Activated gamma-delta T cell (primary cell): Measurements from ENCODE around the gene NPR2.

Experiments used
- DNase-seq: peaks from one replicate; lab custom pipeline; 2025; lab: John Stamatoyannopoulos, UW

Gene NPR2

DNA sequence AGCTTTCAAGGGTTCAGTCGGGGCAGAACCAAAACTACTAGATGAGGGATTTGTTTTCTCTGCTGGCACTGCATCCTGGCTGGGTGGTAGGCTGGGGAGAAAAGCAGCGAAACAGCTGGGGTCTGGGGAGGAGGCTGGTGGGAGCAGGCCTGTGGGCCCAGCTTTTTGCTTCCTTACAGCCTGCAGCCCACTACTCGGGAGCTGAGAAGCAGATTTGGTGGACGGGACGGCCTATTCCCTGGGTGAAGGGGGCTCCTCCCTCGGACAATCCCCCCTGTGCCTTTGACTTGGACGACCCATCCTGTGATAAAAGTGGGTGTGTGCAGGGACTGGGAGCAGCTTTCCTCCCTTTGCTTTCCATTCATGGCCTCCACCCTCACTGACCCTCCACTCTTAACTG, 9.1 kb downstream of the NPR2 start:
- DNase-seq, result no peak

DNA sequence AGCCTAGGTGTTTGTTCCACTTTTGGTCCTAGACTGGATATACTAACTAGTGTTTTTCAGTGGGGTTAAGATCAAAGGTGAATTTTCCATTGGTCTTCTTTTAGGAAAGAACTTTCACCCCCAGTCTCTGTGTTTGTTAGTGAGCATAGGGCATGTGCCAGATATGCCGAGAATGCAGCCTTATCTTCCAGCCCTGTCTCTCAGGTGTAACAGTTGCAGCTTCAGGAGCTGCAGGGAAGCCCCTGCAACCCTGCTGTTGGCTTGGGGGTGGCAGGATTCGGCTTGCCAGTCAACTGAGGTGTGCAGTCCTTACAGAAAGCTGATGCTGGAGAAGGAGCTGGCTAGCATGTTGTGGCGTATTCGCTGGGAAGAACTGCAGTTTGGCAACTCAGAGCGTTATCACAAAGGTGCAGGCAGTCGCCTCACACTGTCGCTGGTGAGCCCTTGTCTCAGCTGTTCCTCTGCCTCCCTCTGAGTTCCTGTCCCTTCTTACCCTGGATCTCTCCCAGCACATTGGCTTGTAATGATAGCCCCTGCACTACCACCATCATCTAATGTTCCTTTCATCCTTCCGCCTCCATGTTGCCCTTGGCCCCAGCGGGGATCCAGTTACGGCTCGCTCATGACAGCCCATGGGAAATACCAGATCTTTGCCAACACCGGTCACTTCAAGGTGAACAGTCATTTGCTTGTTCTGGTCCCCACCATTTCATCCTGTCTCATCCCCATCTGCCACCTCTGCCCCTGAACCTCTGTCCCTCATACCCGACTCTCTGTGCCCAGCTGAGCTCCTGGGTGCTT, 10.1 kb downstream of the NPR2 start:
- no peak for DNase-seq

DNA sequence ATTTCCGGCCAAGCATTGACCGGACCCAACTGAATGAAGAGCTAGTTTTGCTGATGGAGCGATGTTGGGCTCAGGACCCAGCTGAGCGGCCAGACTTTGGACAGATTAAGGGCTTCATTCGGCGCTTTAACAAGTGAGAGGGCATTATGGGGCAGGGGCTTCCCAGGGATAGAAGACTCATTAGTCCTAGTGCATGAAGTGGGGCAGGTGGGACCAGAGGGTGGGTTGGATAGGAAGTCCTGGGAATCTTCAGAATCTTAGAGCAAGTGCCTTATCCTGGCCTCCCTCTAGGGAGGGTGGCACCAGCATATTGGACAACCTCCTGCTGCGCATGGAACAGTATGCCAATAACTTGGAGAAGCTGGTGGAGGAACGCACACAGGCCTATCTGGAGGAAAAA, 14.7 kb downstream of the NPR2 start:
- no peak for DNase-seq

DNA sequence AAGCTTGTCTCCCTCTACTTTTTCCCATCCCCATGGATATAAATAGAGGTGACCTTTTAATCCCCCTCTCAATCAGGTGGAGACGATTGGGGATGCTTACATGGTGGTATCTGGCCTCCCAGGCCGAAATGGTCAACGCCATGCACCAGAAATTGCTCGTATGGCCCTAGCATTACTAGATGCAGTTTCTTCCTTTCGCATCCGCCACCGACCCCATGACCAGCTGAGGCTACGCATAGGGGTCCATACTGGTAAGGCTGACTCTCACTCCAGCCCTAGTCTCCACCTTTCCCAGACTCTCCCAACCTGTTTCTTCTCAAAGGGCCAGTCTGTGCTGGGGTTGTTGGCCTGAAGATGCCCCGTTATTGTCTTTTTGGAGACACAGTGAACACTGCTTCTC, 17.0 kb downstream of the NPR2 start:
- DNase-seq, result no peak

DNA sequence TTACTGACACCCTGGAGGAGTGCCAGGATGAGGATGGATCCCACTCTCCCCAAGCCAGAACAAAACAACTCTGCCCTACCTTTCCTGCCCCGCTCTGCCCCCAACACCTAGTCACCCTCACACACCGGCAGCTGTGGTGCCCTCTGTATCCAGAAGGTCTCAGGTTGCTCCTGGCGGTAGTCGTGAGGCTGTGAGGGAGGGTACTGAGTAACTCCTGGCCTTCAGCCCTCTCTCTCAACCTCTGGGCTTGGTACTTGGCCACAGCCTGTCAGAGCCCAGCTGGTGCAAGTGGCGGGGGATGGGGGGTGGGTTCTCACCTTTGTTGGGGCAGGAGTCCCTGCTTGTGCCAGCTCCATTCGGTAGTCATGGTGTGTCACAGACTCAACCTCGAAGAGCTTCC, 18.7 kb downstream of the NPR2 start:
- DNase-seq, result no peak

DNA sequence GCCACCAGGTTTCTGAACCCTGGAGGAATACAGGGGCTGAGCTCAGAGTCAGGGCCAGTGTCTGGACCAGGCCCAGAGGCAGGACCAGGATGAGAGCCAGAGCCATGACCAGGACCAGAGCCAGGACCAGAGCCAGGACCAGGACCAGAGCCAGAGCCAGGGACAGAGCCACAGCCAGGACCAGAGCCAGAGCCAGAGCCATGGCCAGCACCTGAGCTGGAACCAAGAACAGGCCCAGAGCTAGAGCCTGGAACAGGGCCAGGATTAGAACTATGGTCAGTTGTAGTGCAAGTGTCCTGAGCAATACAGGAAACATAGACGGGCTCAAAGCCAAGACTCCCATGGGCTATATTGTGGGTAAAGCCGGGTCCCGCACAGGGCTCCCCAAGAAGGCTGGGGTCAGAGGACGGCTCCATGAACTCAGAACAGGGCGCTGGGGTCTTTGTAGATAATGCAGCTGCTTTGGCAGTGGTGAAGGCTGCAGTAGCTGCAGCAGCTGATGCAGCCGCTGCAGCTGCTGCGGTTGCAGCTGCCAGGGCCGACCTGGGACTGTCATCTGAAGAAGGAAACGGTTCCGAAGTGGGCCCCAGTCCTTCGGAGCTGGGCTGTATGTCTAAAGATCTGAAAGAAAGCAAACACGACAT, 20.1 kb downstream of the NPR2 start:
- no peak for DNase-seq

DNA sequence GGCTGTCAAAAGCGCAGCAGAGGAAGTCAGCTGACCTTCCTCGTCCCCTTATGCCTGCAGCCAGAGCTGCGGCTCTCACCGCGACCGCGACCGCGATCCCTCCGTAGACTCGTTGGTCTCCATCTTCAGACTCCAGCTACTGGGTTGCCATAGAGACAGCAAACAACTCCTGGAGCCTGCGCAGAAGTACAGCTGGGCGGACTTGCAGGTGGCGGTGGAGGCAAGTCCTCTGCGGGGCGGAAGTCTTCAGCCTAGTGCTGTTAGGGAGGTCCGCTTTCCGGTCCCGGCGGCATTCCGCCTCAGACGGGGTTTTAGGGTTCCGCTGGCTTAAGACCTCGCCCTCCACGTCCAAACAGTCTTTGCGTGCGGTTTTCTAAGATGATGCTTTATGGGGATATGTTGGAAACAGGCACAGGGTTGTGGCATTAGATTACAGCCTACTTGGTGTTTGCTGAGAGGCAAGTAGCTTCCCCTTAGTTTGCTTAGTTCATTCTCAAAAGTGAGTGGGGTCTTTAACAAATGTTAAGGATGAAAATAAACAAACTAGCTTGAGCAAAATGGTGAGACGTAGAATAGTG, 20.7 kb downstream of the NPR2 start, which contains the start of gene SPAG8:
SPAG8 (minus strand) TSS at position 238 of the 578 bp plus-strand sequence; CDS start at position 123, 115 bp downstream.
- peak; percentile 96 for DNase-seq

DNA sequence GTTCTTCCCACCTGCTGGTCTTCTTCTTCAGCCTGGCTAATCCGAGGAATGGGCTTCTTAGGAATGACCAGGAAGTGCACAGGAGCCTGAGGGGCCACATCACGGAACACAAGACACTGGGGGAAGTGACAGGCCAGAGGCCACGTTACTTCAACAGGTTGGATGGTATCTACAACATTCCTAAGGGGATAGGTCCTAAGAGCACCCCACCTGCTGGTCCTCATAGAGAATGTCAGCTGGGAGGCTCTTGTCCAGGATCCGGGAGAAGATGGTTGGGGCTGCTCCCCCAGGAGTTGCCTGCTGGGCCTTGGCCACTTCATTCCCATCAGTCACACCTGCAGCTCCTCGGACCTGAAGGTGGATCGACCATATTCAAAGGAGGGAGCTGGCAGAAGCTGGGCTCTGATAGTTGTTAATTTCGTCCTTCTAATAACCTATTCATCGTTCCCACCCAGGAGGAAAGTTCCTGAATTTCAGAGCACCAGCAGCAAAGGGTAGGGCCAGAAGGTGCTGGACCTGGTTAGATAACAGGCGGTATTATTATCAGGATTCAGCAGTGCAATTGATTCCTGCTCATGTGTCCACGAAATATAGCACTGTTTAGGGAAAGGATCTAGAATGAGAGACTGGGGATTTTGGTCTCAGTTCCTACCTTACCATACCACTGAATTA, 22.2 kb downstream of the NPR2 start:
- no peak for DNase-seq

DNA sequence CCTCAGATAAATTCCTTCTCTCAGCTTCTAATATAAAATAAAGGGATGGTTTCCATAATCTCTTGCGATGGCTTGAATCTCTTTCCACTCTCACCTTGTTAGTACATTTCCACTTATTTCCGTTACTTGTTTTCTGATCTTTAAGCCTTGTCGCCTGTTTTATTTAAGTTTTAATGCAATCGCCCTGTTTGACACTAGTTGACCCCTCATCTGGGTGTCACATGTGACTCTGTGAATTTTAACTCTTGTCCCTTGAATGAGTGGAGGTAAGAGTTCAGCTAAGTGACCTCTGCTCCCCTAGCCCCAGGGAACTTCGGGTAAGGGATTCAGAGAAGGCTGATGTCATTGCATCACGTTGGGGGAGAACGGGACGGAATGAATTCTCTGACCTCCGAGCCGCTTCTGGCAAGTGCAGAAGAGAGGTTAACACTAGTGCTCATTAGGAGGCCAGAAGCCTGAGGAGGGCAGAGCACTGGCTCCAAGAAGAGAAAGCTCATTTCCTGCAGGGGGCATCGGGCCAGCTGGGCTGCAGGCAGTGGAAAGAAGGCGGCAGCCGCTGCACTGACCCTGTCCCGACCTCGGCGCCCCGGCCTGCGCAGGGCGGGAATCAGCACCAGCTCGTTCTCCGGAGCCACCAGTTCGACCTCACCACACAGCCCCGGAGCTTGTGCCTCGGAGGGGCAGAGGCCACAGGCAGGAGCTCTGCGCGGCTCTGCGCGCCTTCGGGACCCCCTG, 22.9 kb downstream of the NPR2 start:
- no peak for DNase-seq

DNA sequence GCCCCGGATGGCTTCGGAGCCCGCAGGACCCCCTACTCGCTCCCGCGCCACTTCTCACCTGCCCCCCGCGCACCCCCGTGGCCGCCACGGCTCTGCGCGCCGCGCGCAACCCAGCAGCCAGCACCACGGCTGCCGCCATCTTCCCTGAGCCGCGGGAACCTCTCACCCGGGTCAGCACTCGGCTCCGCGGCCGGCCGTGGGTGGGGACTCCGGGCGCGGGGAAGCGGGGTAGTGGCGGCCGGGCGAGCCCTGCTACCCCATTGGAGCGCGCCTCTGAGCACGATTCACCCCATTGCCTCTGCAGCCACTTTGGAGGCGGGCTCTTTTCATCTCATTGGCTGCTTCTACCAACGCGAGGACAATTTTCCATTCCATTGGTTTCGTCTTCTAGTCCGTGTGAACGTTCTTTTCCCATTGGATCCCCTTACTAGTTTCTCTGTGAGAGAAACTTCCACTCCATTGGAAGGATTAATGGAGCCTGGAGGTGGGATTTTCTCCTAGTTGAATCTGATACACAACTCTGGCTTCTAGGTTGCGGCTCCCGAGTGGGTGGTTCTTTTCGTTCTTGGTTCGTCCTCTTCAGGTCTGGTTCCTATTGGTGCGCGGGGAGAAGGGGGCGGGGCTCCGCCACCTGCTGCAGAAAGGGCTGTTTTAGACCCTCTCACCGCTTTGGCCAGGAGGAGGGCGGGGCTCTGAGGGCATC, 23.6 kb downstream of the NPR2 start, which contains the start of gene HINT2:
HINT2 (minus strand) TSS at position 202 of the 703 bp plus-strand sequence; CDS start at position 139, 63 bp downstream.
- peak; percentile 81 for DNase-seq

DNA sequence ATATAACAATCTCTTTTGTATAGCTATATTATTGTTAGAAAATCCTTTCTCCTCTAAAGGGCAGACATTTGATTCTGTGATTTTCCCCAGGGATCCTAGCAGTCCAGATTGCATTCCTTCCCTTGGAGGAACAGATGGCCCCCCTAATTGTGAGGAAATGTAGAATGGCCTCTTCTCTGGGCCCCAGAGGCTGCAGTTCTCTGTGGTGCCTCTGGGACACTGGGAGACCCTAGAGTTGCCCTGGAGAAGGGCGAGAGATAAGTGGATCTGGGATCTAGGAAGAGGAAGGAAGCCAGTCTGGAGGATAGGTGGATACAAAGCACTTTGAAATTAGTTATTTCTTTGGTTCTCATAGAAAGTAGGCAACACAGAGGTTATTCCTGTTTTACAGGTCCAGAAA, 25.3 kb downstream of the NPR2 start:
- DNase-seq, result no peak

DNA sequence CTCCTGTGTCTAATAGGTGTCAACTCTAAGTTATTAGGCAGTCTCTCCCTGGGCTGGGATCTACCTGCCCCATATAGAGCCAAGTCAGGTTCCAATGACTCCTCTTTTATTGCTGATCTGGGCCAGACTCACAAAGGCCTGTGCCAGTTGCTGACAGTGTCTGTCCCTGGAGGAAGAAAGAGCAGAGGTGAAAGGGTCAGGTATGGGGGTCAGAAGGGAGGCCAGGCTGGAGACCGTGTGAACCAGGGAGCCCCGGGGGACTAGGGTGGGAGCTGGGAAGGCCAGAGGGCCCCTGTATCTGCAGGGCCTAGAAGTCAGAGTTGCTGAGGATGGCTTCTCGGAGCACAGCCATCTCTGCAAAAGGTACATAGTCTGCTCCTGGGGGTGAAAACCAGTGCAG, 26.9 kb downstream of the NPR2 start:
- DNase-seq, result no peak

DNA sequence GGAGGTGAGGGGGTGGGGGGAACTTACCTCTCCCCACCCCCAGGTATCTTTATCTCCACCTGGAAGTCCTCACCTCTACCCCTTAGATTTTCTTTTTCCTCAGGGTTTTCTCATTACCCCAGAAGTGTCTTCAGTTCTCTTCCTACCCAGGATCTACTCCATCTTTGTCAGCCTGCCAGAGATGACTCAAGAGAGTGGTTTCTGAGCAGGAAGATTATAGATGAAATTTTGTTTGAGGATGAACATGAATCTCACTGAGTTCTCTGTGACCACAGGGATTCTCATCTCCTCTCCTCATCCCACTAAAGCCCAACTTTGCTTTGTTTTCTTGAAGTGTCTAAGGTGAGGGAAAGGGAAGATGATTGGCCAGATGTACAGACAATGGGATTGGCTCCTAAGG, 28.7 kb downstream of the NPR2 start:
- DNase-seq, result no peak

DNA sequence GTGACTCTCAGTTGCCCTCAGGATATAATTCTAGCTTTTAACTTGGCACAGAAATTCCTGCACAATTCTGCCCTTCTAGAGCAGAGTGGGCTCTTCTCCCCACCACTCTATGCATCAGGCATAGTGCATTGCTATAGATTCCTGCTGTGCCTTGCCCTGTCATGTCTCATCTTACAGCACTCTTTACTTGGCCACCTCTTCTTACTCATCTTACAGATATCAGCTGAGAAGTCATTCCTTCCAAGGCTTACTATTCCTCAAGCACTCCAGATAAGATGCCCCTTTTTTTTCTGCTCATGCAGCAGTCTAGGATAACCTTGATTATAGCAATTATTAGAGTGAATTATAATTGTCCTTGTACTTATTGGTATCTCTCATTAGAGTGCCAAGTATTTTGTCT, 31.5 kb downstream of the NPR2 start:
- no peak for DNase-seq

DNA sequence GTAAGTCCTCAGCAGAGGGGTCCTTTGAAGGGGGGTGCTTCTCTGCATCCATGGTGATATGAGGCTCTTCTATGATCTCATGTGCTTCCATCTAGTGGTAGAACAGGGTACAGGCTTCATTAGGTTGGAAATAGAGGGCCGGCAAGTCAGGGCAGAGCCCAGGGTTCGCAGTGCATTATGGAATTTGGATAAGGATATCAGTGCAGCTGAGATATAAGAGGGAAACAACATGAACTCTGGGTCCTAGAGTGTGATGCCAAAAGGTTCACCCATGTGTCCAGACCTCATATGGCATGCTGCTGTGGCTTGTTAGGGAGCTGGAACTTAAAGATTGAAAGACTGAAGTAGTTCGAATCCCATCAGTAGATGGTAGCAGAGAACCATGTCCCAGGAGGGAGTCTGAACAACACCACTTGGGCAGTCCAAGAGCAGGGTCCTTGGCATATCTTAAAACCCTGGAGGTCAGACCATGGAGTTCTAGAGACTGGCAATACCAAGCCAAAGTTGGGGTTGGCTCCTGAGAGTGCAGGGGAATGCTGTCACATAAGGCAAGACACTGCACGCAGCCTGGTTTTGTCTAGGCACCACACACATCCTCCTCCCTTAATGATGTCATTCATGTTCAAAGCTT, 34.8 kb downstream of the NPR2 start:
- DNase-seq, result no peak

DNA sequence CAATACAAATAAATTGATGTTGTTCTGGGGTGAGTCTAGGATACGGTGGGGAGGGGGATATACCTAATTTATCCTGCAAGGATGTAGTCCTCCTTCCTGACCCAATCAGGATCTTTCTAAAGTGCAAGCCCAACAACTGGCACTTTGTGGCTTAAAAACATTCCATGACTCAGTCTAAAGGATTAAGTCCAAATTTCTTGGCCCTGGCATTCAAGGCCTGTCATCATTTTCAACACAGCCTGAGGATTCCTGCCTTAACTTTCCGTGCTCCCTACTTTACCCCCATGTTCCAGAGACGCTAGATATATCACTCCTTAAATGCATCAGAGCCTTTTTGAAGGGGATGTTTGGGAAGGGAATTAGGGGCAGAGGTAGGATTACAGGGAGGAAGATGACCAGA, 36.1 kb downstream of the NPR2 start:
- DNase-seq, result no peak

DNA sequence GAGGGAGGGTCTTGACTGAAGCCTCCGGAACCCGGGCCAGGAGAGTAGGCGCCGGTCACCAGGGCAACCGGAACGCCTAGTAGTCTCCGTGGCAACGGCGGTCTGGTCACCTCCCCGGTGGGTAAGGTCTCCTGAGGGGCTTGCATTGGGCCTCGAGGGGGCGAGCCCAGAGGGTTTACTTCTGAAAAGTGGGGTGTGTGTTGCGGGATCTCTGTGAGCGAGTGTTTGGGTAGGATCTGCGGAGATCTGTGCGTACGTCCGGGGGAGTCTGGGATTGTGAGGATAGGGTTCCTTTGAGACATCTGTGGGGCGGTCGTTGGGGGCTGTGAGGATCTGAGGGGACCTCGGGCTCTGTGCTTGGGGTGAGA, 37.3 kb downstream of the NPR2 start, which contains the start of gene FAM221B:
FAM221B (minus strand) TSS at position 17 of the 368 bp plus-strand sequence. CDS start 2,571 bp downstream, outside the sequence.
- no peak for DNase-seq

DNA sequence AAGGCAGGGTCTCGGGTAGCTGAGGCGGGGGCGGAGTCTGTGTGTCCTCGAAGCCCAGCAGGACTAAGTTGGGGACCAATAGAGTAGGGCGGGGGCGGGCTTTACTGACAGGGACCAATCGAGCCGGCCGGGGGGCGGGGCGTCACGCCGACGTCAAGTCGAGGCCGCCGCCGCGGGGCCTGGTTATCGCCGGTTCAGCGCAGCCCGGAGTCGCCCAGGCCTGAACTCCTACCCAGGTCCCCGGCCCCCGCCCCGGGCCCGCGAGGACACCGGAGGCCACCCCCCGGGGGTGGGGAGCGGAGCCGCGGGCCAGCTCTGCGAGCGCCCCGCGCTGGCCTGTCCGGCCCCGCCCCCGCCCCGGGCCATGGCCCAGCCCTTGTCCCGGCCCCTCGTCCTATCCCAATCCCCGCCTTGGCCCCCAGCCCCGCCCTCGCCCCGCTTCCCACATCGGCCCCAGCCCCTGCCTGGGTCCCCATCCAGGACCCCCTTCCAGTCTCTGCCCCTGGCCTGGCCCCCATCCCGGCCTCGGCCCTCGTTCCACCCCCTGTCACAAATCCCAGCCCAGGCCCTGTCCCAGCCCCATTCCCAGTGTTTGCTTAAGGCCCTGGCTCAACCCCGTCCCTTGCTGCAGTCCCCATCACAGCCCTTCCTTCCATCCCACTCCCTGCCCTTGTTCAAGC, 37.8 kb downstream of the NPR2 start, which contains the start of gene TMEM8B:
TMEM8B (plus strand) TSS at position 145 of the 680 bp plus-strand sequence; CDS start at position 365, 220 bp downstream.
- DNase-seq, result peak; percentile 85

DNA sequence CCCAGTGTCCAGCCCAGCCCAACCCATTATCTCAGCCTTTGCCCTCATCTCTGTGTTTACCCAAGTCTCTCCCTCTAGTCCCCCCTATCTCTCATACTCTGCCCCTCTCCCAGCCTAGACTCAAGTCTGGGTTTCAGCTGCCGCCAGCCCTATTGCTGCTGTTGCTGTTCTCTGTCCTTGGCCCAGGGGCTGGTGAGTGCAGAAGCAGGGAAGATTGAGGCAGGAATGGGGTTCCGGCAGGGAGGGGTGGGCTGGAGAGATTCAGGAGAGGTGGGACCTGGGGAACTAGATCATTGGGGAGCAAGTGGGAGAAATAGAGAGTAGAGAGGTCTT, 38.3 kb downstream of the NPR2 start:
- DNase-seq, result no peak

DNA sequence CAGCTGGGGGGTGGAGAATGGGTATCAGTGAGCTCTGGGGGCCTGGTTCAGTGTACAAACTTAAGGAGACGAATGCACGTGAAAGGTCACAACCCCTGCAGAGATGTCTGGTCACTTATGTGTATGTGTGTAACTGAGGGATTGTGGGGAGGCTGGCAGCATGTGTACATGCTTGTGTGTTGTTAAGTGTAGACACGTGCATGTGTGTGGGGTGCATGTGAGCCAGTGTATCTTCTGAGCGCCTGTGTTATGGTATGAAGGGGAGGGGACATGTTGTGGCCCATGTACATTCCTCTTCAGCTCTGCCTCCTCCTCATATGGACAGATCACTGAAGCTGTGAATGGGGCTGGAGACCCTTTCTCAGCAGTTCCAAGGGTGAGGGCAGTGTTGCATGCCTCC, 39.6 kb downstream of the NPR2 start:
- DNase-seq, result no peak
